Endothelial cell of umbilical vein (primary cell): ENCODE data around the gene LDLRAD4.

Experiments
- CTCF ChIP-seq, 2 donors: IDR thresholded peaks; 1 replicate in 1 of 2; 2 replicates in 1 of 2; pipeline ENCODE4 v1.5.1; 2011; ENCODE audit warnings: low read length in 2 of 2, mild to moderate bottlenecking in 2 of 2, moderate library complexity in 2 of 2, control low read depth in 1 of 2, inconsistent platforms in 1 of 2, low read depth in 1 of 2; ENCODE audit not compliant: insufficient read depth in 1 of 2; ENCODE audit errors: extremely low read depth in 1 of 2
- POLR2A ChIP-seq: IDR thresholded peaks from 2 replicates; pipeline ENCODE4 v1.6.1; 2012; ENCODE audit warnings: low read depth, mild to moderate bottlenecking, control low read depth, low read length

GRCh38 chr18:13175266-13175665 is 43.3 kb upstream of the LDLRAD4 start:
- no peak for TF ChIP-seq CTCF (IDR thresholded peaks at IDR 0.05; ENCODE audit: extremely low read depth in 1 of 2, insufficient read depth in 1 of 2, low read depth in 1 of 2, low read length in 2 of 2)
- no peak for TF ChIP-seq POLR2A
